Osteocyte (in vitro differentiated cells): ENCODE results near the gene SIK3. TPM values are rescaled to one million over a fixed set of nuclear protein-coding genes. Genes with fewer than 3 reads are reported as not detected.

Experiments
- DNase-seq: peaks from one replicate; pipeline ENCODE4 v3.0.0; 2021; ENCODE audit warnings: mixed read lengths; ENCODE audit not compliant: unreplicated experiment; ENCODE audit errors: extremely low spot score
- H3K27ac Mint-ChIP-seq: one replicate; pipeline ENCODE4 v1.8.0; 2021; ENCODE audit warnings: mild to moderate bottlenecking, mixed read lengths; ENCODE audit not compliant: unreplicated experiment
- H3K27me3 Mint-ChIP-seq: one replicate; pipeline ENCODE4 v1.8.0; 2021; ENCODE audit warnings: mixed read lengths; ENCODE audit not compliant: unreplicated experiment
- H3K36me3 Mint-ChIP-seq: one replicate; pipeline ENCODE4 v1.8.0; 2021; ENCODE audit warnings: mixed read lengths; ENCODE audit not compliant: unreplicated experiment
- H3K4me1 Mint-ChIP-seq: one replicate; pipeline ENCODE4 v1.8.0; 2021; ENCODE audit warnings: mixed read lengths; ENCODE audit not compliant: unreplicated experiment
- H3K4me3 Mint-ChIP-seq: one replicate; pipeline ENCODE4 v1.8.0; 2021; ENCODE audit warnings: mild to moderate bottlenecking, moderate library complexity, mixed read lengths; ENCODE audit not compliant: unreplicated experiment
- H3K9me3 Mint-ChIP-seq: one replicate; pipeline ENCODE4 v1.8.0; 2021; ENCODE audit warnings: mixed read lengths; ENCODE audit not compliant: unreplicated experiment
- CTCF ChIP-seq: fragments of 200-600 bp; sonication (generic); IDR thresholded peaks from 2 replicates; pipeline ENCODE4 v1.5.0; 2021; ENCODE audit warnings: antibody characterized with exemption, mild to moderate bottlenecking, moderate library complexity
- total RNA-seq: library from RNA; stranded (reverse); gene quantifications from 2 replicates; pipeline ENCODE4 v1.2.1, GENCODE V29; 2021

SIK3 gene
- total RNA-seq, 1 donor from 2014 or later: 29.5 TPM

GRCh38 chr11:116840746-116841296, 257.4 kb downstream of the SIK3 start:
- H3K4me3 Mint-ChIP-seq: no peak overlapping the region
- no peaks in the 10 kb centered on the region for H3K9me3 Mint-ChIP-seq
- peaks cover 19% of the 10 kb centered on the region for H3K36me3 Mint-ChIP-seq
- H3K4me1 Mint-ChIP-seq: no peaks in the 10 kb centered on the region
- H3K27ac Mint-ChIP-seq: no peak overlapping the region
- no peak for TF ChIP-seq CTCF
- no peaks in the 10 kb centered on the region for H3K27me3 Mint-ChIP-seq
- DNase-seq: no peak

DNA sequence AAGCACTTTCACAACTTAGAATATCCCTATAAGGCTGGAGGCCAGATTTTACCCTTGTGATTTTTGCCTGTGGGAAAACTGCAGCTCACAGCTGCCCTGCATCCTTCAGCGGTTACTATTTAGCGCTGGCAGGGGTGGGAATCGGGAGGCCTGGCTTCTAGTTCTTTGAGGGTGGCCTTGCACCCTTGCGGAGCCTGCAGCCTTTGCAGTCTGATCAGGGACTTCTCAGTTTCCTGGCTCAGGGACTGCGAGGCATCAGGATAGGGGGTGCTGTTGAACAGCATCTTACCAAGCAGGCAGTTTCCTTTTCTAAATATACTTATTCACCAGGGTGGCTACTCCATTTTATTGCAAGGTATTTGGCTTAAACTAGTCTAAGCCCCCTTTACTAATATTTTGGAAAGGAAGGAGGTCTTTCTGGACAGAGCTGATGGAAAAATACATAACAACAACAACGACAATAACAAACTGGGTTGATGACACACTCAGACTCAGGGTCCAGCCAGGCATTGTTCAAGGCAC, 257.9 kb downstream of the SIK3 start:
- H3K4me3 Mint-ChIP-seq: no peak overlapping the region
- H3K27ac Mint-ChIP-seq: no peak overlapping the region
- H3K27me3 Mint-ChIP-seq: no peaks in the 10 kb centered on the region
- H3K4me1 Mint-ChIP-seq: peaks cover 2% of the 10 kb centered on the region
- H3K36me3 Mint-ChIP-seq: peaks cover 17% of the 10 kb centered on the region
- TF ChIP-seq CTCF: peak; percentile 16
- H3K9me3 Mint-ChIP-seq: no peaks in the 10 kb centered on the region
- no peak for DNase-seq

DNA sequence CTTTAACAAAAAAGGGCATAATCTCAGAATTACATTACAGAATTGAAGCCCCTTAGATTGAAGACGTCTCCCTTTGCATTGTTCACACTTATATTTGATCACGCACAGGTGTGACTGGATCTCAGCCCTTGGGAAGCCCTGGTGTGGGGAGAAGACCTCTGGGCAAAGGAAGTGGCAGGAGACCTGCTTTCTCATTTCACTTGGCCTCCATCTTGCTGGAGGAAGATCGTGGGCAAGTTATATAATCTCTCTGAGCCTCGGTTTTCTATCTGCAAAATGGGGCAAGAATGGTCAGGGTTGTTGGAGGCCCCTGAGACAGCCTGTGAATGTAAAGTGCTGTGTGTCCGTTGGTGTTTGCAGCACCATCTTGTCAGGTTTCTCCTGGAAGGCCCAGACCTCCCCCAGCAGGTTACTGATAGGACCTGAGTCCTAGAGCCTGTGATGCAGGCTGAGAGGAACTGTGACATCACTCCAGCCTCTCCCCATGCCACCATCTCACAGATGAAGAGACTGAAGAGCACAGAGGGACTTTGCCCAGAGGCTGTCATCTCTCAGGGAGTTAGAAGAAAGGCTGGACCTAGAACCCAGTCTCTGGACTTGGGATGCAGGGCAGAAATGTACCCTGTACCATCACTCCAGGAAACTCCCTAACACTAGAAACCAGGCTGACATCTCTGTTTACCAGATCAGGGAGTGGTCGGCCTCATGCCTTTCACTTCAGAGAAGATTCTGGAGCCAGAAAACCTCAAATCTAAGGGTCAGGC, 259.7 kb downstream of the SIK3 start:
- no peak for DNase-seq
- Mint-ChIP-seq H3K4me1 (peaks cover 2% of the 10 kb centered on the region), H3K27me3 (no peaks in the 10 kb centered on the region), H3K9me3 (no peaks in the 10 kb centered on the region), H3K4me3 (no peak overlapping the region), H3K27ac (no peak overlapping the region), H3K36me3 (peaks cover 6% of the 10 kb centered on the region)
- no peak for TF ChIP-seq CTCF

GRCh38 chr11:116837231-116838091, 260.8 kb downstream of the SIK3 start, which contains the start of gene APOA1:
APOA1 (minus strand) TSS chr11:116837622; CDS start chr11:116837387, 235 bp downstream.
- Mint-ChIP-seq H3K4me1 (peaks cover 2% of the 10 kb centered on the region), H3K27ac (no peak within 1 kb of the TSS), H3K36me3 (no peaks in the 10 kb centered on the region), H3K27me3 (no peaks in the 10 kb centered on the region), H3K4me3 (no peak within 1 kb of the TSS), H3K9me3 (no peaks in the 10 kb centered on the region)
- DNase-seq: no peak
- TF ChIP-seq CTCF: no peak
